ENCODE data around the gene STAB2.
"Not testable (repeated sequence)": the region's sequence is repeated elsewhere in the genome, so short reads cannot be mapped to it uniquely, and the experiment has no call there.

The STAB2 gene

DNA sequence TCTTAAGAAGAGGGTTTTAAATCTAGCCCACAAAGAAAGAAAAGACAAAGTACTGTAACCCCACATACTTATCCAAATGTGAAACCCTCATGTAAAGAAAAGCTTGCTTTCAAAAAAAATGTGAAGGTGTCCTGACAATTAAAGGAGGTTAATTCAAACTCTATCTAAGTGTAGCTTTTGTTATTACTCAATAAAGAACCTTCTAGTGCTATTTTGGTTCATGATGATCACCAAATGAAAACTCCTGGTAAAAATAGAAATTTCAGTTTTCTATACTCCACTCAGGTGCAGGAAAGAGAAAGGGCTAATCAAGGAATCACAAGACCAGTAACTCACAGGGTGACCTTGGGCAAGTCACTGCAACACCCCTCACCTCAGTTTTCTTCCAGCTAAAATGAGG, 1.6 kb downstream of the STAB2 start:
- no peak for DNase-seq (ENCODE audit: low read depth)

DNA sequence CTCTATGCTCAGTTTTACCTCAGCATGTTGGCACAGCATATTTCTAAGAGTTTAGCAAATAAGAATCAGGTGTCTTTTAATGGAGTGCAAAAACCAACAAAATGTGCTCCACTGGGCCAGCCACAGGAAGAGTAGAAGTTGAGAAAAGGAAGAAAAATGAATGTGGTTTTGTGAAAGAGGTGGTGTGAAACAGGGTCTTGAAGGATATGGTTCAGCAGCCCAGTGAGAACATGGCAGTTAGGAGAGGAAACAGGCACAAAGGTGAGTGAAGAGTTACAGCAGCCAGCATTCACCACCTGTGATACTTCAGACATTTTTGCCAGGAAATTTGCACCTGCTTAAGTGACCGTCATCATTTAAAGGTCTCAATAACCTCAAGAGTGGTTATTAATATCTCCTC, 2.4 kb downstream of the STAB2 start:
- DNase-seq (ENCODE audit: low read depth) = no peak

DNA sequence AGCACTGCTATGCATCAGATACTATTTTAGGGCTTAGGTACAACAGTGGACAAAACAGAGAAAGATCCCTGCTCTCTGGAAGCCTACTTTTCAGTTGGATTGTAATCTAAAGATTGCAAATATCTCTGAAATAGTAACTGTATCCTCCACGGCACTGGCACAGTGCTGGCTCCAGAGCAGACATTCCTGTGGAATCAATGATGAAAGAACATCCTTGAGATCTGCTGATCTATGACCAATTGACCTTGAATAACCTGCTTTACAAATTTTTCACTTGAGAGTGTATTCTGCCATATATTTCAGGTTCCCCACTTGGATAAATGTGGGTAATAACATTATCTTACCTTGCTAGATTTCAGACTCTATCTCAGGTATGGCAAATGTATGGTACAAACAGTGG, 3.2 kb downstream of the STAB2 start:
- no peak for DNase-seq (ENCODE audit: low read depth)

DNA sequence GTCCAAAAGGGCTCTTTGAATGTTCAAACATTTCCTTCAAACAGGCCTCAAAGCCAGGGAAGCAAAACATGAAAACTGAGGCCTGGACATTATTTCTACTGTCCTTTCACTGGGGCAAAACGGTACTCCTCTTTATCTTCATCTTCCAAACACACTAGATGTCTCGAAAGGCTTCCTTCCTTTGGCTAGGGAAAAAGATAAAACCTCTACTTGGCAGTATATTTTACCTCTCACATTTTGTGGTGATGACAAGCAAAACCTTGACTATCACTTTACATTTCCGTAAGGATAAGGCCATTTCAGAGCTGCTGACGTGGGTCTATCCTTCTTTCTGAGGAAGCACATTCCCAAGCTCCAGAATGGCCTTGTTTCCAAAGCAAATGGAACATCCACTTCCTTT, 9.9 kb downstream of the STAB2 start:
- DNase-seq (ENCODE audit: low read depth) = no peak

DNA sequence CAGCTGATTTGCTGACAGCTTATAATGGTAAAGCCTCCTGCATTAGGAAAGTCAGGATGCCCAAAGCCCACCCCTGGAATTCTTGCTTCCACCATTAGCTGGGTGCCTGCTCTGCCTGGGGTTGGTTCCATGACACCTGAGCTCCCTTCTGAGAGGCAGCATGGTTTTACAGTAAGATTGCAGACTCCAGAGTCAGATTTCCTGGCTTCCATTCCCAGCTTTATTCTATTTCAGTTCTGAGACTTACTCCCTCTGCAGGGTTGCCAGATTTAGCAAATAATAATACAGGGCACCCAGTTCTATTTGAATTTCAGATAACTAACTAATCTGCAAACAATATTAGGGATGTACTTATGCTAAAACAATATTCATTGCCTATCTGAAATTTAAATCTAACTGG, 12.2 kb downstream of the STAB2 start:
- no peak for DNase-seq (ENCODE audit: low read depth)

DNA sequence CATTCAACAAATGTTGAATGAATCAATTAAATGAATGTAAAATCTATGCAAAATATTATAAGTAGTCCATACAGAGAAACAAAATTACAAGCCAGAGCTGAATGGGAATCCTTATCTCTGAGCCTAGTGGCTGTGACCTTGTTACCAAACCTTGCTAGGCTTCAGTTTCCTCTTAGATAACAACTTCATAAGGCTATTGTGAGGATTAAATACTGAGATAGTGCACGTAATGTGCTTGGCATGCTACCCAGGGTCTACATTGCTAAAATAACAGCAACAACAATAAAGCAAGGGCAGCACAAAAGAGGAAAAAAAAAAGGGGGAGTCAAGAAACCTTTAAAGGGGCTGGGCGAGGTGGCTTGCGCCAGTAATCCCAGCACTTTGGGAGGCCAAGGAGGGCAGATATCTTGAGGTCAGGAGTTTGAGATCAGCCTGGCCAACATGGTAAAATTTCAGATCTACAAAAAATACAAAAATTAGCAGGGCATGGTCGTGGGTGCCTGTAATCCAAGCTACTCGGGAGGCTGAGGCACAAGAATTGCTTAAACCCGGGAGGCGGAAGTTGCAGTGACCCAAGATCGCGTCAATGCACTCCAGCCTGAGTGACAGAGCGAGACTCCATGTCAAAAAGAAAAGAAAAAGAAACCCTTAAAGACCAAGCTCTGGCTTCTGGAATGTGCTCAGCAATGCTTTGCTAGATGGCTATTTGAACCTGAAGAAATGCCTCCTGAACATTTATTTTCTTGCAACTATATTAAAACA, 14.1 kb downstream of the STAB2 start:
- DNase-seq (ENCODE audit: low read depth) = no peak

DNA sequence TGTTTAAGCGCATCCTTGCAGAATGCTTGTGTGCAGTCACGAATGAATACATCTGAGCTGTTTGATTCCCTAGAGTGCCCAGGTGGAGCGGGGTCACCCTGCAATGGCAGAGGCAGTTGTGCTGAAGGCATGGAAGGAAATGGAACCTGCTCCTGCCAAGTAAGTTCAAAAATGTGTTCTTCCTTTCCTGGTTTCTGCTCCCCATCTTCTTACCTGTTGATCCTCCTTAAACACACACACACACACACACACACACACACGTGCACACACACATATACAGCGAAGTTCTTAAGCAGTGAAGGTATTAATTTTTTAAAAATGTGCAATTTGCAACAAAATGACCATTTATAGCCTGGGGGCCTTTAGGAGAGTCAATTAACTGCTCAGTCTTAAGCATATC, 33.3 kb downstream of the STAB2 start:
- no peak for DNase-seq (ENCODE audit: low read depth)

DNA sequence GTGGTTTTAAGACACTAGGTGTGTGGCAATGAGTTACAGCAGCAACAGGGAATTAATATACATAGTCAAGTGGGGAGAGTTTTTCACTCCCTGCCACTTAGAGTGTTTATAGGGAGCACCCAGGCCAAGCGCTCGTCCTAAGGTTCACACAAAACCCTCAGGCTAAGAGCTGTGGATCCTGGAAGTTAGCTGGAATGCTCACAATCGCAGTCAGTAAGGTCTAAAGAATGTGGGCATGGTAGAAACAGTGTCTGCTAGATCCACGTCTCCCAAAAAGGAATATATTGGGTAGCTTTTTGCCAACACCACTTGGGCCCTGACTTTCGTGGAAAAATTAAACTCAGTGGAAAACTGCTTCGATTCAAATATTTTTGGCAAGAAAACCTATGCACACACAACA, 36.6 kb downstream of the STAB2 start:
- no peak for DNase-seq (ENCODE audit: low read depth)

DNA sequence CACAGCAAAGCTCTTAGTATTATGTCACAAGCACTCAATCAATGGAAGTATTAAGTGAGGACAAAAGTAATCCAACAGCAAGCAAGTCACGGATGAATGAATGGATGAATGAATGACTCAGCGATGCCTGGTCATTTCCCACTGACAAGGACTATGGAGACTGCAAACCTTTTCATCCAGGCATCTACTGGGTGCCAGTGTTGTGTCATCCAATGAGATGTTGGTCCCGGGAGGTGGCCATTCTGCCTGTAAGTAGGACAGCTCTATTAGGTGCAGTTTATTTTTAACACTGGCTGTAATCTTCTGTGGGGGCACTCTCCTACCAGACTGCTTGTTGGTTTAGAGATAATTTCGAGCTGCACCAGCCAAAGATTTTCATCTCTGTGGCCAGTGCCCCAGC, 39.4 kb downstream of the STAB2 start:
- no peak for DNase-seq (ENCODE audit: low read depth)

DNA sequence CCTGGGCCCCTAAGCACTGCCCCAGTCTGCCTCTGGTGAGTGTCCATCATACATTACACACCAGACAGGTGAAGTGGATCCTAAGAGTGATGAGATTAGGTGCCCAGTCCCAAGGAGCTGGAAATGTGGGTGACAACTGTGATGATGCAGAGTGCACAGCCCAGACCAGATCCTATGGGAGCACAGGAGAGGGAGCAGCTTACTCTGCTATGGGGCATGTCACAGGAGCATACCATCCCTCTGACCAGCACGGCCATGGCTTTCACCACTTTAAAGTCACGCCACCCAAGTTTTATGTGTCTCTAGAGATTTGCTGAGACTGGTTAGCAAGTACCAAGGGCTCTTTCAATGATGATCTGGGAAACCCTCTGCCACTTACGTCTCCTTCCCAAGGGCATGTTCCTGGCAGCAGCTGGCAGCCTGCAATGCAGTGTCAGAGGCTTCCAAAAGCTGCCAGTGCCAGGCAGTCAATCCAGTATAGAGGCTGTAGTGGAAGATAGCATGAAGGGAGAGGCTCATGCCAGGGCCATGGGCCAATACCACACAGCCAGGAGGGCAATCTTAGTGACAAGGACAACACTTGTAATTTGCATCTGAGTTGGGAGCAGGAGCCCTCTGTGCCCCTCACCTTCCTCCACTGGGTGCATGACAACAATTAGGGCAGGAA, 40.2 kb downstream of the STAB2 start:
- DNase-seq (ENCODE audit: low read depth) = no peak

DNA sequence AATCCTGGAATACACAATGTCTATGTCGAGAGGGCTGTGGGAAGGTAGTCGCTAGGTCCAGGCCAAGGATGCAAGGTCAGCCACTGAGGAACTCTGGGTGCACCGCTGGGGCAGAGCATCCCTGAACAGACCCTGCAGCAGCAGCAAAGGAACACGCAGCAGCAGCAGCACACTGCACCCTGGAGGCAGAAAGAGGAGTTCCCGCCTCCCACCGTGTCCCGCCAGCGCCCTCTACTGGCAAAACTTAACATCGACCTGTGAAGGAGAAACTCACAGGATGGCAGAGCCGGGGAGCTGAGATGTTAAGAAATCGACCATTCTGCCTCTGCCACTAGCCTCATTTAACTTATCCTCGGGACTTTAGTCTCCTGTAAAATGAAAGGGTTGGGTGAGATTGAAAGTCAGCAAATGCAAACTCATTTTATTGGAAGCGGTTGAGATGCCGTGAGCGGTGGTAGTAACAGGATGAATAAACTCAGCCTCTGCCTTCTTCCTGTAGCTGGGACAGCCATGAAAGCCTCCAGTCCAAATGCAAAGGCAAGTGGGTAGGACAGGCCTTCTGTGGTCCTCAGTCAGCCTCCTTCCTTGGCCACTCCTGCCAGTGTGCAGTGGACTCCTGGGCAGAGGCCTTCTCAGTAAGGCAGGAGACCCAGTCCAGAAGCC, 45.6 kb downstream of the STAB2 start:
- peak; percentile 9 for DNase-seq (ENCODE audit: low read depth)

DNA sequence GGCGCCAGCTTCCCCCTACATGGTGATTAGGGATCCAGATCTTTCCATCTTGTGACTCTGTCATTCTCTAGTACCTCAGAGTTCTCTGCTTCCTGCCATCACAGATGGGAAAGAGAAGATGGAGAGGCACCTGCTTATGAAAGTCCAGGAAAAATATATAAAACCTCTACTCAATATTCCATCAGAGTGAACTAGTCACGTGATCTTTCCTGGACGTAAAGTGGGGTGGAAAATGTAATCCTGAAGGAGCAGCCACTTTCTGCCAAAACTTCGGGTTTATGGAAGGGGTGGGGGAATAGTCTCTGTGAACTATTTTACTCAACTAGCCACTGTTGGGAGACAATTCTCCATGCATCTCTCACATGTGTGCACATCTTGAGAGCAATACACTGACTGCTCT, 47.7 kb downstream of the STAB2 start:
- no peak for DNase-seq (ENCODE audit: low read depth)

DNA sequence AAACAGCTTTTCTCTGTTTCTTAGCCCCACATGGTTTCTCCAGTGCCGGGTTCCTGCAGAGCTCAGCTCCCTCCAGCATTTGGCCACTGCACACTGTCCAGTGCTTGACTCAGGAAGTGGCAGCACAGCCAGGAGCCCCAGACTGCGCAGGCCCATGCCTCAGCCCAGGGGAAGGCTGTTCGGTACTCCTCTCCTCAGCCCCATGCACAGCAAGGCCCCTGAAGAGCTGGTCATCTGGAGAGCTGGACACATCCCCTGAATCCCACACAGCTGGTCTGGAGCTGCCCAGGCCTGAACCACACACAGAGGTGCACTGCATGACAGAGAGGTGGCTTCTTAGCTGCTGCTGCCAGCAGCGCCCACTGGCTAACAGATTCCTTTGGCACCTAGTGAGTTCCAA, 48.3 kb downstream of the STAB2 start:
- DNase-seq (ENCODE audit: low read depth) = no peak

DNA sequence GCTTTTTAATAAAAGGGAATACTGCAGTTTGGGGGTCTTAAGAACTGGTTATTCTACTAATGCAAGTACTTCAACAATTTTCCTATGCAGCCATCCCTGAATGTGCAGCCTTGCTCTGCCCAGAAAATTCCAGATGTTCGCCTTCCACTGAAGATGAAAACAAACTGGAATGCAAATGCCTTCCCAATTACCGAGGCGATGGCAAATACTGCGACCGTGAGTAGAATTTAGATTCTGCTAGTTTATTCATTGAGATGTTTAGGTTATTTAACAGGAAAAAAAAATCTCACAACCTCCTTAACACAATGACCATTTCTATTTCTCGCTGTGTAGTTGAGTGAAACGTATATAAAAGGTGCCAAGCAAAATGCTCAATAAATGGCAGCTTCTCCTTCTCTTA, 49.9 kb downstream of the STAB2 start:
- DNase-seq (ENCODE audit: low read depth) = no peak

DNA sequence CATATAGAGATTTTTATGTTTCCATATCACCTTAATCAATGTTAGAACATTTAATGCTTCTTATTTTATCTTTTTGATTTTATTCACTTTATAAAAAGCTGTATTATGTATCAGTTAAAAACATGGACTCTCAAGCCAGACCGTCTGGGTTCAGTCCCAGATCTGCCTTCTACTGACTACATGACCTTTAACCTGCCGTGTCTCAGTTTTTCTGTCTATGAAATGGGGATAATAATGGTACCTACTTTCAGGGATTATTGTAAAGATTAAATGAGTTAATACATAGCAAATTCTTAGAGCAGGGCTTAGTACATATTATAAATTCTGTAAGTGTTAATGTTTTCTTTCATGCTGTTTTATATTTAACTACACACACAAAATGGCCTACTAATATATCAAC, 50.4 kb downstream of the STAB2 start:
- no peak for DNase-seq (ENCODE audit: low read depth)

DNA sequence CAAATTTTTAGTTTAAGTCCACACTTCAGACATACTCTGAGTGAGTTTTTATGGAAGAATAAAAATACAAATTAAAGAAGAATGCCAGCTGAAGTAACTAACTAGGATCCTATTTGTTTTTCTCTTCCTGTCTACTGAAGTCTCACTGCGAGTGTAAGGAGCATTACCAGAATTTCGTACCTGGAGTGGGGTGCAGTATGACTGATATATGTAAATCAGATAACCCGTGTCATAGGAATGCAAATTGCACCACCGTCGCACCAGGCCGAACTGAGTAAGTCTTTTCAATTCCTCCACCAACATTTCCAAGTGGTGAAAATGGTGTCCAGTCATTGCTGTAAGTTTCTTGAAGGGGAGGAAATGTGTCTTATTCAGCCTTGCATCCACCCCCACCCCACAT, 52.9 kb downstream of the STAB2 start:
- DNase-seq (ENCODE audit: low read depth) = no peak

DNA sequence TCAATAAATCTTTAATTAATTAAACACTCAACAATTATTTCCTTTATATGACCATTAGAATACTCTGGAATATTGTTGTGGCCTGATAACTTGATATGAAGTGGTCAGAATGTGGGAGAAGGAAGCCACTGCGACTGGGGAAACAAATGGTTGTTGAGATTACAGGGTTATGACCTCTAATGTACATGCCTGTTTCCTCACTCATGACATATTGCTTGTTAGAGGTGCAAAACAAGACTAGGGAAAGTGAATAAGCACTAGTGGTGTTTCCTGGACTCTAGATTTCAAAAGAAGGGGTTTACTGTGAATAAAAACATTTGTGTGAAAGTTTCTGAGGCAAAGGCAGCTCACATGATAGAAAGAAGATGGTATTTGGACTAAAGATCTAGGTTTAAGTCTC, 53.3 kb downstream of the STAB2 start:
- DNase-seq (ENCODE audit: low read depth) = no peak

DNA sequence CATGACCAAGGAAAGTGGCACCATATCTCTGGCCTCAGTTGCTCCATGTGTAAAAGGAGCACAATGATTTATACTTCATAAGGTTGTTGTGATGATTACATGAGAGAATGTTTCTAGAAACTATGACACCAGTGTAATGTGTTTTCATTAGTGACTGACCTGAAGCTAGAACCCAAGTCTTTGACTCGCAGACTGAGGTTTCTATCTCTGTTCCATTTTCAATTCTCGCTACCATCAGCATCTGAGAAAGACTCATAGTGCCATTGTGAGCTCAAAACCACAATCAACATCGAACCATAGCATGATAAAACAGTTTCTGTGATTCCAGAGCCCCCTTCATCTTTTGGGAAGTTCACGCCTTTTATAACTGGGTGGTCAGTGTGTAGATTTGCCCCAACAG, 53.8 kb downstream of the STAB2 start:
- no peak for DNase-seq (ENCODE audit: low read depth)

DNA sequence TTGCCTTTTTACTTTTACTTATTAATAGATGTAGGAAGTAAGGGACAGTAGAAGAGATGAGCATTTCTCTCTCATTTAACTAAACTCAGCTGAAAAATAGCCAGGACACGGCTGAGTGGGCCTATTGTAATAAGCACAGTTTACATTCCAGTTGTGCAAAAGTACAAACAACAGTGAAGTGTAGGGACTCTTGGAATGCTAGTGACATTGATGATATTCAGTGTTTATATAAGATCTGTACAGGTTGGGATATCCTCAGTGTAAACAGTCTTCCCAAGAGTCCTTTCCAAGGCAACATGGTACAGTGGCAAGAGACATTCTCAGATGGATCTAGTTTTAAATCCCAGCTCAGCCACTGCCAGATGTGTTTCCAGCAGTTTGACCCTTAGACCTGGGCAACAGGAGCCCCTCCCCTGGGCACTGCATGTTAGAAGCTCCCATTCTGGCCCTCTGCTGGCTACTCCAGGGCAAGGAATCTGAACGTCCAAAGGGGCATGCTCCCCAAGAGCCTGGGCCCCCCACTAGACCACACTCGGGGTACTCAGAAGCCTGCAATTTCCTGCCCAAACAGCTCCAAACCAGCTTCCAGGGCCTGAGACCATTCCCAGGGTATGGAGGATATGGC, 55.3 kb downstream of the STAB2 start:
- DNase-seq (ENCODE audit: low read depth) = no peak

DNA sequence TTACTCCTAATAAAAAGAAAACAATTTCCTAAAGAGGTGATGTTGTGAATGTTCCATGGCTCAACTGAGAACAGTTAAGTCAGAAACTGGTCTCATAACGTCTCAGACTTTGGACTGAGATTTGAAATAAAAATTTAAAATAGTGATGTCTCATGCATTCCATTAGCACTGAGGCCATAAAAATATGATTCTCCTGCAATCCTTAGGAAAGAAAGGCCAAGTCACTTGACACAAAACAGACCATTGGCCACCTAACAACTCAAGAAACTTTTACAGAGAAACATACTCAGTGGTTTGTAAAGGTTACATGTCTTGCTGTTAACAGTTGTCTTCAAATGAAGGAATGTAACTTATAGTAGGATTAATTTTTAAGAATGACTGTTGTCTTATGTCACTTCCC, 58.1 kb downstream of the STAB2 start:
- DNase-seq (ENCODE audit: low read depth) = no peak

DNA sequence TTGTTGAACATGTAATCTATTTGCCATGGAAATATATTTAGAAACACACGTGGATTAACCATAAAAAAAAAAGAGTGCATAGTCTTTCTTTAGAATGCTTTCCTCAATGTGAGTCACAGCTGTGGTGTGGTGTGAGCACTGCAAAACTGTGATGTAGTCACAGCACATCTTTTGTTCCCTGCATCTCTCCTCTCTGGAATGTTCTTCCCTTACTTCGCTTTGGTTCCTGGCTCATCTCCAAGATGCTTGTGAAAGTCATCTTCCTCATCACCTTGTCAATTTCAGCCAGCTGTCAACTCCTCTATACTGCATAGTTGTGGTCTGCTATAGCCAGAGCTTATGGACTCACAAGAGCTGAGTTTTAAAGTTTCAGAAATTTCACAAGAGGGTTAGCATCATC, 60.2 kb downstream of the STAB2 start:
- no peak for DNase-seq (ENCODE audit: low read depth)

DNA sequence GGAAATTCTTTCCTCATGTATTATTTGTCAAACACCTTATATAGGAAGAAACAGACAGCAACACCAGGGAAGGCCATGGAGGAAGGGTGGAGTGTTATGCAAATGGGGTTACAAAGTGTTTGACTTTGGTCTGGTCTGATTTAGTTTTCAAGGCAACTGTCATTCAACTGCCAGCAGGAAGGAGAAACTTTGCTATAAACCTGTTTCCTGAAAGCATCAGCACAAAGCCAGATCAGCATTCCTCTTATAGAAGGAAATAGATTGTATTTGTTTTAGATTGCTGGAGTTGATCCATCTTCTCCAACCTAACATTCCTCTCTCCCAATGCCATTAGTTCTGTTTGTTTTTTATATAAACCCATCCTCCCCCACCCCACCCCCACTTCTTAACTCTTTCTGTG, 65.7 kb downstream of the STAB2 start:
- no peak for DNase-seq (ENCODE audit: low read depth)

DNA sequence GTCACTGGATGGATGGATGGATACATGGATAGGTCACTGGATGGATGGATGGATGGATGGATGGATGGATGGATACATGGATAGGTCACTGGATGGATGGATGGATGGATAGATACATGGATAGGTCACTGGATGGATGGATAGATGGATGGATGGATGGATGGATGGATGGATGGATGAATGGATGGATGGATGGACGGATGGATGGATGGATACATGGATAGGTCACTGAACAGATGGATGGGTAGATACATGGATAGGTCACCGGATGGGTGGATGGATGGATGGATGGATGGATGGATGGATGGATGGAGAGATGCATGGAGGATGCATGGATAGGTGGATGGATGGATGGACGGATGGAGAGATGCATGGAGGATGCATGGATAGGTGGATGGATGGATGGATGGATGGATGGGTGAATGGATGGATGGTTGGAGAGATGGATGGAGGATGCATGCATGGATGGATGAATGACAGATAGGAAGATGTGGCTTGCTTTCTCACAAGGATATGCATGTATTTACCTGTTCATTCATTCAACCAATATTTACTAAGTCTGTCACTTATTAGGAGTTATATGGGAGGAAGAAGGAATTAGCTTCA, 66.6 kb downstream of the STAB2 start:
- not testable (repeated sequence) for DNase-seq (ENCODE audit: low read depth)

Measured in stimulated activated CD8-positive, alpha-beta memory T cell treated with anti-CD3 and anti-CD28 coated beads, Interleukin-4, amount 100 ng/mL, for 24 hours (primary cell).